CD14-positive monocyte (primary cell): Measurements from ENCODE around the gene PANX2. TPM values are rescaled to one million over a fixed set of nuclear protein-coding genes. Genes with fewer than 3 reads are reported as not detected.

Experiments
- DNase-seq, 3 donors: peaks; one replicate each; pipeline ENCODE4 v3.0.0-alpha.2; 2011 to 2022
- H2AFZ ChIP-seq: 2 replicates; pipeline ENCODE4 v1.6.0; 2012; ENCODE audit warnings: mild to moderate bottlenecking, low read depth, low read length, inconsistent platforms; ENCODE audit not compliant: insufficient read depth, poor library complexity, severe bottlenecking
- H3K27ac ChIP-seq, 2 donors: 1 replicate in 1 of 2; 2 replicates in 1 of 2; pipeline ENCODE4 v1.5.1; 2012 to 2013; ENCODE audit warnings: low read length in 2 of 2, control low read depth in 1 of 2, inconsistent platforms in 1 of 2, low read depth in 1 of 2, mild to moderate bottlenecking in 1 of 2
- H3K27me3 ChIP-seq, 2 donors: one replicate each; pipeline versions ENCODE4 v1.6.0 to v1.6.1; 2011 to 2013; ENCODE audit warnings: low read length in 2 of 2; ENCODE audit not compliant: control insufficient read depth in 2 of 2, insufficient read depth in 2 of 2
- H3K36me3 ChIP-seq, 2 donors: replicated peaks in 1 of 2; 1 replicate in 1 of 2; 2 replicates in 1 of 2; pipeline versions ENCODE4 v1.5.1 to v1.6.1; 2012 to 2013; ENCODE audit warnings: low read length in 2 of 2, control low read depth in 1 of 2, inconsistent platforms in 1 of 2, mild to moderate bottlenecking in 1 of 2; ENCODE audit not compliant: insufficient read depth in 2 of 2, control insufficient read depth in 1 of 2
- H3K4me1 ChIP-seq, 2 donors: 1 replicate in 1 of 2; 2 replicates in 1 of 2; pipeline versions ENCODE4 v1.5.1 to v1.6.1; 2012 to 2013; ENCODE audit warnings: low read length in 2 of 2, control low read depth in 1 of 2, inconsistent platforms in 1 of 2, mild to moderate bottlenecking in 1 of 2, moderate library complexity in 1 of 2; ENCODE audit not compliant: insufficient read depth in 2 of 2, control insufficient read depth in 1 of 2
- H3K4me2 ChIP-seq: replicated peaks from 2 replicates; pipeline ENCODE3; 2012; ENCODE audit warnings: low read length, moderate library complexity, mild to moderate bottlenecking; ENCODE audit not compliant: poor library complexity, severe bottlenecking; ENCODE audit errors: extremely low read depth
- H3K4me3 ChIP-seq, 3 experiments: fragments of 200-600 bp in 1 of 3; sonication (generic) in 1 of 3; replicated peaks in 1 of 3; 1 replicate in 2 of 3; 2 replicates in 1 of 3; pipeline ENCODE4 v1.5.1; 2011 to 2013; ENCODE audit warnings: low read length in 3 of 3, mild to moderate bottlenecking in 3 of 3, control low read depth in 2 of 3, low read depth in 2 of 3, inconsistent platforms in 1 of 3, moderate library complexity in 1 of 3
- H3K79me2 ChIP-seq: 2 replicates; pipeline ENCODE4 v1.6.0; 2012; ENCODE audit warnings: mild to moderate bottlenecking, control low read depth, inconsistent platforms, low read length, moderate library complexity; ENCODE audit not compliant: insufficient read depth
- H3K9ac ChIP-seq: 2 replicates; pipeline ENCODE4 v1.6.0; 2017; ENCODE audit warnings: low read length, mild to moderate bottlenecking; ENCODE audit not compliant: insufficient read depth, poor library complexity, severe bottlenecking
- H3K9me3 ChIP-seq, 2 donors: replicated peaks in 1 of 2; 1 replicate in 1 of 2; 2 replicates in 1 of 2; pipeline versions ENCODE4 v1.5.1 to v1.6.1; 2012 to 2013; ENCODE audit warnings: low read length in 2 of 2, control low read depth in 1 of 2; ENCODE audit not compliant: control insufficient read depth in 1 of 2, insufficient read depth in 1 of 2
- H4K20me1 ChIP-seq: 2 replicates; pipeline ENCODE4 v1.6.0; 2012; ENCODE audit warnings: mild to moderate bottlenecking, low read length, control low read depth, moderate library complexity; ENCODE audit not compliant: insufficient read depth
- H3K27ac Mint-ChIP-seq, 7 donors: one replicate each; pipeline ENCODE4 v1.8.0; 2020; ENCODE audit warnings: mild to moderate bottlenecking in 7 of 7, mixed read lengths in 7 of 7, moderate library complexity in 6 of 7, inconsistent platforms in 2 of 7
- H3K27me3 Mint-ChIP-seq, 3 donors: one replicate each; pipeline ENCODE4 v1.8.0; 2021 to 2022; ENCODE audit warnings: low read depth in 3 of 3, mild to moderate bottlenecking in 3 of 3, mixed read lengths in 3 of 3, moderate library complexity in 3 of 3, inconsistent platforms in 1 of 3
- H3K36me3 Mint-ChIP-seq, 2 donors: one replicate each; pipeline ENCODE4 v1.8.0; 2020; ENCODE audit warnings: mixed read lengths in 2 of 2, inconsistent platforms in 1 of 2, mild to moderate bottlenecking in 1 of 2
- H3K4me1 Mint-ChIP-seq: one replicate; pipeline ENCODE4 v1.8.0; 2020; ENCODE audit warnings: mild to moderate bottlenecking, mixed read lengths
- H3K4me3 Mint-ChIP-seq, 2 donors: one replicate each; pipeline ENCODE4 v1.8.0; 2020; ENCODE audit warnings: mild to moderate bottlenecking in 2 of 2, mixed read lengths in 2 of 2, moderate library complexity in 1 of 2
- H3K9me3 Mint-ChIP-seq, 7 donors: one replicate each; pipeline ENCODE4 v1.8.0; 2020 to 2022; ENCODE audit warnings: mixed read lengths in 7 of 7, mild to moderate bottlenecking in 6 of 7, moderate library complexity in 6 of 7, inconsistent platforms in 2 of 7
- CTCF ChIP-seq: fragments of 200-600 bp; IDR thresholded peaks from one replicate; pipeline ENCODE4 v1.8.0; 2022; ENCODE audit warnings: antibody characterized with exemption, mild to moderate bottlenecking
- WGBS: methylation state at CpG from one replicate; pipeline ENCODE4 v1.1.5; 2013; ENCODE audit warnings: missing lambda C conversion rate; ENCODE audit not compliant: insufficient coverage; 5-methylcytosine and 5-hydroxymethylcytosine counted together
- intact Hi-C, 2 donors: fragments of 100-400 bp; cut with micrococcal nuclease; formaldehyde crosslinking; loops; one replicate each; pipeline versions ENCODE4 v1.15.0 to v1.15.1; 2023
- polyA plus RNA-seq, 3 donors: library from polyadenylated mRNA; depleted of rRNA in 1 of 3; unstranded in 2 of 3; stranded (reverse) in 1 of 3; fragments of 300-500 nt in 2 of 3; fragments of >200 nt in 1 of 3; fragmentation: Illumina TruSeq in 2 of 3; gene quantifications; 1 replicate in 2 of 3; 2 replicates in 1 of 3; pipeline ENCODE4 v1.2.3, GENCODE V29; 2012 to 2021

The PANX2 gene
- polyA plus RNA-seq, 3 donors = 0.05 to 6.0 TPM; not detected in 1

- H3K4me2 ChIP-seq = no peak overlapping the region
- peaks cover 59 to 80% of the 10 kb centered on the region in 2 donors for H3K36me3 ChIP-seq
- no peaks in the 10 kb centered on the region for H3K9me3 Mint-ChIP-seq
- no peaks in the 10 kb centered on the region for H3K4me1 Mint-ChIP-seq
- peaks cover 0 to 2% (median 0%) of the 10 kb centered on the region in 3 donors for H3K27me3 Mint-ChIP-seq
- H3K4me1 ChIP-seq = no peaks in the 10 kb centered on the region
- H3K9me3 ChIP-seq = no peaks in the 10 kb centered on the region
- peaks cover 55 to 88% of the 10 kb centered on the region in 2 donors for H3K36me3 Mint-ChIP-seq
- no peak overlapping the region for H3K9ac ChIP-seq
- no peaks in the 10 kb centered on the region for H4K20me1 ChIP-seq
- peak overlapping the region in 1 of 7 donors; percentile 44 for H3K27ac Mint-ChIP-seq
- no peak overlapping the region for H2AFZ ChIP-seq
- H3K27me3 ChIP-seq = no peaks in the 10 kb centered on the region
- TF ChIP-seq CTCF = no peak
- no peak overlapping the region for H3K27ac ChIP-seq
- no peak overlapping the region for H3K4me3 ChIP-seq
- no peaks in the 10 kb centered on the region for H3K79me2 ChIP-seq
- 93% methylated on average over 22 of the region's 25 CpGs for WGBS
- intact Hi-C loops = no loop called here
- no peak overlapping the region for H3K4me3 Mint-ChIP-seq
- DNase-seq = no peak
Measured at GRCh38 chr22:50227579-50228215, 57.2 kb downstream of the PANX2 start.

- no peak overlapping the region for H3K27ac Mint-ChIP-seq
- H3K4me1 ChIP-seq = no peaks in the 10 kb centered on the region
- no peaks in the 10 kb centered on the region for H3K4me1 Mint-ChIP-seq
- 96% methylated on average over 9 of the region's 9 CpGs for WGBS
- H4K20me1 ChIP-seq = peaks cover under 1% of the 10 kb centered on the region
- no peak for DNase-seq
- H3K4me3 ChIP-seq = no peak overlapping the region
- H3K36me3 Mint-ChIP-seq = peaks cover 57 to 88% of the 10 kb centered on the region in 2 donors
- intact Hi-C loops = no loop called here
- H3K4me3 Mint-ChIP-seq = peak overlapping the region in 1 of 2 donors; percentile 20
- H3K79me2 ChIP-seq = no peaks in the 10 kb centered on the region
- H3K9ac ChIP-seq = no peak overlapping the region
- no peaks in the 10 kb centered on the region for H3K9me3 ChIP-seq
- H2AFZ ChIP-seq = no peak overlapping the region
- peaks cover 0 to 2% (median 0%) of the 10 kb centered on the region in 3 donors for H3K27me3 Mint-ChIP-seq
- no peak overlapping the region for H3K4me2 ChIP-seq
- peaks cover 60 to 80% of the 10 kb centered on the region in 2 donors for H3K36me3 ChIP-seq
- no peak overlapping the region for H3K27ac ChIP-seq
- H3K9me3 Mint-ChIP-seq = no peaks in the 10 kb centered on the region
- no peaks in the 10 kb centered on the region for H3K27me3 ChIP-seq
- TF ChIP-seq CTCF = no peak
Measured at GRCh38 chr22:50228366-50228765, 57.8 kb downstream of the PANX2 start.
